K562 (cell line): Measurements from ENCODE around the gene SCFD1. TPM values are rescaled to one million over a fixed set of nuclear protein-coding genes. Genes with fewer than 3 reads are reported as not detected.

ENCODE experiments used
- ATAC-seq: fragments of 200-7000 bp; cut with Tn5 transposase; 3 replicates; pipeline ENCODE4 v1.9.1; 2020; ENCODE audit warnings: moderate library complexity
- BruUV-seq: library from RNA; stranded (reverse); fragments of 400-500 nt; replicated peaks from 2 replicates; lab custom pipeline; 2021; lab: Mats Ljungman, UMichigan
- CTCF ChIA-PET: fragments of 300-600 bp; formaldehyde crosslinking; extraction: SDS; loops from one replicate; lab custom pipeline; 2021; ENCODE audit warnings: low intra/inter-chr PET ratio; lab: Yijun Ruan, JAX
- POLR2A ChIA-PET: fragments of 300-600, 350-650 bp; sonication (Branson Sonifier 250); formaldehyde crosslinking; extraction: SDS; loops from one replicate; lab custom pipeline; 2021; ENCODE audit warnings: antibody characterized with exemption, inconsistent platforms; lab: Yijun Ruan, JAX
- DNase-seq, 4 experiments: peaks; one replicate each; pipeline versions ENCODE4 v3.0.0 to v3.0.0-alpha.2; 2011 to 2018; ENCODE audit warnings: low spot score in 3 of 4, mixed read lengths in 3 of 4; ENCODE audit errors: extremely low read depth in 1 of 4
- FAIRE-seq: peaks from 2 replicates; lab custom pipeline; 2011; peaks lifted over from hg19 to GRCh38; lab: Jason Lieb, UNC
- H2AFZ ChIP-seq: 2 replicates; pipeline ENCODE4 v1.6.0; 2011; ENCODE audit warnings: low read depth, low read length, control low read depth, inconsistent platforms
- H3K27ac ChIP-seq: fragments of 200-600 bp; 3 replicates; pipeline ENCODE4 v1.8.0; 2011; ENCODE audit warnings: low read depth, mild to moderate bottlenecking, control low read depth, inconsistent platforms, low read length, moderate library complexity, mixed read lengths; ENCODE audit errors: extremely low read depth
- H3K27me3 ChIP-seq, 2 experiments: fragments of 300-600 bp in 1 of 2; 2 replicates in 1 of 2; 3 replicates in 1 of 2; pipeline versions ENCODE4 v1.6.0 to v1.8.0; 2011; ENCODE audit warnings: inconsistent platforms in 2 of 2, low read length in 2 of 2, mild to moderate bottlenecking in 1 of 2, mixed read lengths in 1 of 2, moderate library complexity in 1 of 2; ENCODE audit not compliant: control insufficient read depth in 2 of 2, insufficient read depth in 2 of 2
- H3K36me3 ChIP-seq: fragments of 300-600 bp; 3 replicates; pipeline ENCODE4 v1.8.0; 2011; ENCODE audit warnings: mild to moderate bottlenecking, low read length, inconsistent platforms; ENCODE audit not compliant: control insufficient read depth, insufficient read depth
- H3K4me1 ChIP-seq, 2 experiments: fragments of 200-600 bp in 1 of 2; replicated peaks in 1 of 2; 2 replicates in 1 of 2; 3 replicates in 1 of 2; pipeline versions ENCODE4 v1.5.1 to v1.8.0; 2011; ENCODE audit warnings: inconsistent platforms in 2 of 2, low read length in 2 of 2, mild to moderate bottlenecking in 1 of 2, mixed read lengths in 1 of 2, moderate library complexity in 1 of 2; ENCODE audit not compliant: control insufficient read depth in 2 of 2, insufficient read depth in 2 of 2
- H3K4me2 ChIP-seq: 2 replicates; pipeline ENCODE4 v1.6.1; 2011; ENCODE audit warnings: low read length, control low read depth, inconsistent platforms, mixed read lengths; ENCODE audit not compliant: insufficient read depth
- H3K4me3 ChIP-seq: fragments of 200-600 bp; sonication (generic), shearing (Covaris generic); 2 replicates; pipeline ENCODE4 v1.5.1; 2016; ENCODE audit warnings: control low read depth, inconsistent platforms
- H3K79me2 ChIP-seq: fragments of 200-600 bp; 3 replicates; pipeline ENCODE4 v1.8.0; 2011; ENCODE audit warnings: low read length, inconsistent platforms; ENCODE audit not compliant: control insufficient read depth, insufficient read depth
- H3K9ac ChIP-seq, 2 experiments: 2 replicates each; pipeline versions ENCODE4 v1.6.0 to v1.6.1; 2011; ENCODE audit warnings: low read depth in 2 of 2, low read length in 2 of 2, control low read depth in 1 of 2, inconsistent platforms in 1 of 2, mild to moderate bottlenecking in 1 of 2, mixed read lengths in 1 of 2; ENCODE audit not compliant: insufficient read depth in 1 of 2
- H3K9me1 ChIP-seq: one replicate; pipeline ENCODE4 v1.6.0; 2011; ENCODE audit warnings: inconsistent platforms, mild to moderate bottlenecking, low read length, moderate library complexity; ENCODE audit not compliant: control insufficient read depth, insufficient read depth
- H3K9me3 ChIP-seq: replicated peaks from 2 replicates; pipeline ENCODE4 v1.5.1; 2011; ENCODE audit warnings: low read depth, low read length, inconsistent platforms; ENCODE audit not compliant: control insufficient read depth, insufficient read depth
- H4K20me1 ChIP-seq: replicated peaks from 2 replicates; pipeline ENCODE4 v1.6.1; 2011; ENCODE audit warnings: low read length, inconsistent platforms, mixed read lengths; ENCODE audit not compliant: control insufficient read depth, insufficient read depth
- CHD2 ChIP-seq: IDR thresholded peaks from 2 replicates; pipeline ENCODE4 v1.6.1; 2011; ENCODE audit warnings: low read depth, low read length
- HDAC2 ChIP-seq: fragments of 450-650 bp; IDR thresholded peaks from 2 replicates; pipeline ENCODE4 v1.6.1; 2016; ENCODE audit warnings: mild to moderate bottlenecking
- MYBL2 ChIP-seq, 2 experiments: fragments of 450-650 bp in 1 of 2; sonication (generic) in 1 of 2; formaldehyde crosslinking in 1 of 2; IDR thresholded peaks; 2 replicates each; pipeline versions ENCODE4 v1.6.1 to v1.8.1; 2017 to 2022; ENCODE audit warnings: borderline replicate concordance in 1 of 2, inconsistent platforms in 1 of 2, low read depth in 1 of 2, mild to moderate bottlenecking in 1 of 2, missing genetic modification reagents in 1 of 2, moderate library complexity in 1 of 2
- NCOA4 ChIP-seq: fragments of 450-650 bp; IDR thresholded peaks from 2 replicates; pipeline ENCODE4 v1.6.1; 2018; ENCODE audit warnings: mild to moderate bottlenecking; ENCODE audit not compliant: partially characterized antibody
- NFE2 ChIP-seq: IDR thresholded peaks from 2 replicates; pipeline ENCODE4 v1.6.1; 2014; ENCODE audit warnings: antibody characterized with exemption, low read depth
- NKRF ChIP-seq: fragments of 450-650 bp; IDR thresholded peaks from 2 replicates; pipeline ENCODE4 v1.6.1; 2016; ENCODE audit warnings: borderline replicate concordance
- PCBP1 ChIP-seq: fragments of 200-400 bp; formaldehyde crosslinking; IDR thresholded peaks from 2 replicates; pipeline ENCODE4 v1.6.1; 2018; ENCODE audit warnings: mild to moderate bottlenecking, low read depth, low read length; ENCODE audit not compliant: poor library complexity, severe bottlenecking
- SMARCA5 ChIP-seq: fragments of 450-650 bp; IDR thresholded peaks from 2 replicates; pipeline ENCODE4 v1.6.1; 2016
- SREBF2 ChIP-seq: sonication (generic); formaldehyde crosslinking; IDR thresholded peaks from 2 replicates; pipeline ENCODE4 v1.4.0; 2020; ENCODE audit warnings: mild to moderate bottlenecking, missing genetic modification reagents
- SUPT5H ChIP-seq: fragments of 450-650 bp; IDR thresholded peaks from 2 replicates; pipeline ENCODE4 v1.6.1; 2016
- TARDBP ChIP-seq: fragments of 450-650 bp; IDR thresholded peaks from 2 replicates; pipeline ENCODE4 v1.6.1; 2016
- TFAM ChIP-seq: fragments of 250-450 bp; sonication (Bioruptor Pico); conservative IDR thresholded peaks from 2 replicates; pipeline ENCODE4 v1.5.0; 2021; ENCODE audit warnings: mild to moderate bottlenecking, moderate library complexity
- ZNF143 ChIP-seq: sonication (generic); formaldehyde crosslinking; IDR thresholded peaks from 2 replicates; pipeline ENCODE4 v1.9.0; 2022; ENCODE audit warnings: mild to moderate bottlenecking, missing genetic modification reagents
- ZNF561 ChIP-seq: fragments of 450-650 bp; formaldehyde crosslinking; conservative IDR thresholded peaks from 2 replicates; pipeline ENCODE4 v1.4.0; 2020; ENCODE audit warnings: mild to moderate bottlenecking, moderate library complexity
- WGBS: fragments of 100-300 bp; shearing (Covaris generic); methylation state at CpG from one replicate; pipeline ENCODE4 v1.1.6; 2016; ENCODE audit warnings: low coverage, mixed read lengths; ENCODE audit not compliant: insufficient coverage; ENCODE audit errors: missing lambda C conversion rate; 5-methylcytosine and 5-hydroxymethylcytosine counted together
- in situ Hi-C: fragments of 300-500 bp; cut with MboI; formaldehyde crosslinking; loops from 4 replicates; pipeline ENCODE4 v1.15.0; 2018; ENCODE audit warnings: inconsistent platforms, mixed read lengths
- intact Hi-C: fragments of 100-400 bp; cut with micrococcal nuclease; formaldehyde crosslinking; loops from 2 replicates; pipeline ENCODE4 v1.14.2; 2022
- polyA plus RNA-seq, 8 experiments: library from polyadenylated mRNA; depleted of rRNA in 4 of 8; stranded (reverse) in 5 of 8; unstranded in 3 of 8; fragments of >200 nt; fragmentation: Nextera tagmentation in 2 of 8; fragmentation: Illumina TruSeq in 1 of 8; extraction: Ambion mirVana in 2 of 8; extraction: Trizol in 1 of 8; gene quantifications; 2 replicates each; pipeline versions ENCODE4 v1.2.1 to v1.2.3, GENCODE V29; 2011 to 2014; ENCODE audit warnings: inconsistent platforms in 1 of 8, missing spikeins in 1 of 8
- total RNA-seq, 7 experiments: library from RNA; depleted of rRNA in 6 of 7; stranded (reverse); fragments of >200 nt in 6 of 7; fragmentation: Illumina TruSeq in 2 of 7; extraction: Trizol in 2 of 7; gene quantifications; 2 replicates each; pipeline versions ENCODE4 v1.2.1 to v1.2.3, GENCODE V29; 2011 to 2021; ENCODE audit warnings: low replicate concordance in 1 of 7

The SCFD1 gene
- total and polyA plus RNA-seq, 9 of the 15 experiments (the other 6 are each of a cell fraction or from before 2014, with no cell fraction given), result 48.9 to 112 (median 75.2) TPM

GRCh38 chr14:30624132-30624423, 2.0 kb downstream of the SCFD1 start:
- ATAC-seq (no peak), DNase-seq (no peak), FAIRE-seq (peak; percentile 19)
- Histone ChIP-seq H3K79me2 (peaks cover 70% of the 10 kb centered on the region), H3K4me3 (peak overlapping the region; percentile 18), H3K9me1 (no peaks in the 10 kb centered on the region), H3K9ac (peak overlapping the region in 1 of 2 experiments; percentile 95; a peak in 1 of 4 replicates), H3K9me3 (no peaks in the 10 kb centered on the region; the same call in 1 of the 2 replicates), H3K4me1 (peaks cover 0 to 9% of the 10 kb centered on the region in 2 experiments; a peak in 4 of 5 replicates), H3K36me3 (peaks cover 27% of the 10 kb centered on the region), H3K27ac (peak overlapping the region; percentile 25; the same call in 2 of the 3 replicates), H4K20me1 (no peaks in the 10 kb centered on the region; the same call in 1 of the 2 replicates), H2AFZ (no peak overlapping the region), H3K27me3 (no peaks in the 10 kb centered on the region), H3K4me2 (peak overlapping the region; percentile 74)
- ChIA-PET CTCF (no interaction called here), POLR2A (interaction anchor here (1.2 kb wide), 1 partner anchor 10 kb away, joined by 3 read pairs; no protein-coding TSS in a partner anchor)
- intact Hi-C loops (no loop called here), in situ Hi-C loops (no loop called here)
- TF ChIP-seq SREBF2 (CRISPR knock-in tag) (no peak), CHD2 (no peak), ZNF143 (CRISPR knock-in tag) (no peak), SMARCA5 (no peak), HDAC2 (no peak)
- WGBS, result 19% methylated on average over 4 of the region's 5 CpGs
- no TSS peak for BruUV-seq

- ATAC-seq (no peak), DNase-seq (no peak), FAIRE-seq (no peak)
- BruUV-seq, result no TSS peak
- H2AFZ ChIP-seq, result no peak overlapping the region
- intact Hi-C loops (no loop called here), in situ Hi-C loops (no loop called here)
- no peaks in the 10 kb centered on the region for H3K9me1 ChIP-seq
- H3K4me2 ChIP-seq, result no peak overlapping the region
- 92% methylated on average over 3 of the region's 3 CpGs for WGBS
- TF ChIP-seq NKRF (no peak), TARDBP (no peak), NCOA4 (no peak), TFAM (no peak), NFE2 (no peak), MYBL2 (IDR thresholded peaks at IDR 0.05; ENCODE audit: low read depth) (no peak), MYBL2 (CRISPR knock-in tag; IDR thresholded peaks at IDR 0.05; ENCODE audit: borderline replicate concordance) (no peak), PCBP1 (no peak), ZNF561 (CRISPR knock-in tag) (no peak), SUPT5H (no peak)
- no peak overlapping the region for H3K9ac ChIP-seq
- H3K27me3 ChIP-seq, result no peaks in the 10 kb centered on the region
- no peak overlapping the region for H3K27ac ChIP-seq
- CTCF ChIA-PET, result no interaction called here
- peaks cover 81% of the 10 kb centered on the region for H3K79me2 ChIP-seq
- peaks cover 31% of the 10 kb centered on the region for H3K36me3 ChIP-seq
- POLR2A ChIA-PET, result interaction anchor here (0.6 to 0.8 kb wide), 2 partner anchors 73 to 1849 kb away, joined by 3 to 4 read pairs; no protein-coding TSS in a partner anchor
- H3K4me3 ChIP-seq, result no peak overlapping the region
- peaks cover 0 to 9% of the 10 kb centered on the region in 2 experiments; a peak in 4 of 5 replicates for H3K4me1 ChIP-seq
- H4K20me1 ChIP-seq, result no peaks in the 10 kb centered on the region; the same call in 1 of the 2 replicates
- no peaks in the 10 kb centered on the region; the same call in 1 of the 2 replicates for H3K9me3 ChIP-seq
Measured at GRCh38 chr14:30625533-30625932, 3.4 kb downstream of the SCFD1 start.
